Activated CD4-positive, alpha-beta T cell treated with anti-CD3 and anti-CD28 coated beads, Interleukin-2, amount 50 U/mL, for 1 hour (primary cell): ENCODE measurements around the gene UBE2E3.
A peak's percentile ranks its signal among the peaks of the same experiment; 100 is the strongest.
"Not testable (repeated sequence)": the region's sequence is repeated elsewhere in the genome, so short reads cannot be mapped to it uniquely, and the experiment has no call there.

ENCODE experiments used
- DNase-seq: peaks from one replicate; pipeline ENCODE4 v3.0.0-alpha.2; 2020

The UBE2E3 gene

DNA sequence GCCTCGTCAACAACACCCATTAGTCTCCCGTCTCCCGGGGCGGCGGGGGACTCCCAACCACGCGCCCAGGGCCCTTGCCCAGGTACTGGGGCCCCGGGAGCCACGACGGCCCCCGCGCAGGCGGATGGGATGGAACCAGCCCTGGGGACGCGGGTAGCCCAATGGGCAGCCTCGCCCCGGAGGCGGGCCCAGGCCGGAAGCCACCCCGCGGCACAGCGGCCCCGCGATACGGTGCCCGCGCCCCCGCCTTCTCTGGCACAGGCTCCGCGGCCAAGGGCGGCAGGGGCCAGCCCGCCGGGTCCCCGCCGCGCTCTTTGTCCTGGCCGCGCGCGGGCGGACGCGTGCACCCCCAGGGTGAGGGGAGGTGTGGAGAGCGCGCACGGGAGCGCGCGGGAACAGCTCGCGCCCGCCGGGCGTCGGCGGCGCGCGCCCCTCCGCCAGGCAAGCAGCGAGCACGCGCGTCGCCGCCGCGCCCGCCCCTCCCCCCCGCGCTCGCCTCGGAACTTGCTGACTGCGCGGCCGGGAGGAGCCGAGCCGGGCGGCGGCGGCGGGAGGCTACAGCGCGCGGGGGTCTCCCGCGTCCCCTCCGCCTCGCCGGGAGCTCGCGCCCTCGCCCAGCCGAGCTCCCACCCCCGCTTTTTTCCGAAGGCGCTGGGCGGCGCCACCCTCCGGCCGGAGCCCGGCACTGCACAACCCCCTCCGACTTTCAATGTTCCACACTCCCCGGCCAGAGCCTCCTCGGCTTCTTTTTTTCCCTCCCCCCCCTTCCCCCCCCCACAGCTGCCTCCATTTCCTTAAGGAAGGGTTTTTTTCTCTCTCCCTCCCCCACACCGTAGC, at the start of gene UBE2E3:
Gene UBE2E3, plus strand, starts transcription at position 500 of the 837 bp plus-strand sequence. CDS start 1,438 bp downstream, outside the sequence.
- DNase-seq, result peak; percentile 76

DNA sequence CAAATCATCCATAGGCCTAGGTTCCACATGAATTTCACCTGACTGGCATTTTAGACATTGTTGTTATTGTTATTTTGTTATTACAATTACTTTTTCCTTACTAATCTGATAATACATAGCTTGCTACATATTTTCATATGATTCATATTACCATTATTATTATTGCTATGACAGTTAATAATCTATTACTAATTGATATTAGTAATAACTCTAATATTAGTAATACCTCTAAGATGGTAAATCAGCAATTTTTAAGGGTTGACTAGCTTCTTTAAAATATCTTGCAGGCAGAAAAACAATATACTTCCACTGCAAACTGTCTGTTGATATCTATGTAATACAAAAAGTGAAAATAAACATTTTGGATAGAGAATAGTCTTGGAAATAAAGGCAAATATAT, 48.6 kb upstream of the UBE2E3 start:
- no peak for DNase-seq

DNA sequence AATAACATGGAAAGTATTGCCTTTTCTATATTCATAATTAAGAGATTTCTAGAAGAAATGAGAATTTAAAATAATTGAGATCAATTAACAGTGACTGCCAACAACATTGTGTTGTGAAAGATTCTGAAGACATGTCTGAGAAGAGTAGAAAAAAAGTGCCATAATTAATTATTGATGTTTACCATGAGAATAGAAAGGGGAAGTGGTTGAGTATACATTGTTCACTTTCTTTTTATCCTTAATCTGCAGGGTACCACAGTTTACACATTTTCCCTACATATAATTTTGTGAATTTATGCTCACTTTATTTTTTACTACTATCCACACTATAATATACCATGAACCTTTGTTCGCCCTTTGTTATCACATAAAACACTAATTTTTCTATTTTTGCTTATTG, 47.1 kb upstream of the UBE2E3 start:
- DNase-seq, result no peak

DNA sequence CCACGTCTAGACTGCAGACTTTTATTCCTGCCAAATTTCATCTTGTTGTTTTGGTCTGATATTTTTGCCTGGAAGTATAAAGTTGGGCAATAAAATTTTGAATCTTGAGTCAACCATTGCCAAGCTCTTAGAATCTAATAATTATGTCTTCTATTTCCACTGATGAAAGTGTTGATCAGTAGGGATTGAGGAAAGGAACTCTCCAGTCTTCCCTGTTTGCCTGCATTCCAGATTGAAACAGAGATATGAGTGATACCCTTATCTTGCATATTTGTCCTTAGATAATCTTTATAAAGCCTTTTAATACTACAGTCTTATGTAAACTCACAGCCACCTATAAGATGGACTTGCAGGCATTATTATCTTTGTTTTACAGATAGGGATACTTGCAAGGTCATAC, 45.5 kb upstream of the UBE2E3 start:
- no peak for DNase-seq

DNA sequence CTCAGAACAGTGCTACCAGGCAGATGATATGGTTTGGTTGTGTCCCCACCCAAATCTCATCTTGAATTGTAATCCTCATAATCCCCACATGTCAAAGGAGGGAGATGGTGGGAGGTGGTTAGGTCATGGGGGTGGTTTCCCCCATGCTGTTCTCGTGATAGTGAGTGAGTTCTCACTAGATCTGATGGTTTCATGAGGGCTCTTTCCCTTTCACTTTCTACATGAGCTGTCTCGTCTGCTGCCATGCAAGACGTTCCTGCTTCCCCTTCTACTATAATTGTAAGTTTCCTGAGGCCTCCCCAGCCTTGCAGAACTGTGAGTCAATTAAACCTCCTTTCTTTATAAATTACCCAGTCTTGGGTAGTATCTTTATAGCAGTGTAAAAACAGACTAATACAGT, 42.9 kb upstream of the UBE2E3 start:
- DNase-seq, result not testable (repeated sequence)

DNA sequence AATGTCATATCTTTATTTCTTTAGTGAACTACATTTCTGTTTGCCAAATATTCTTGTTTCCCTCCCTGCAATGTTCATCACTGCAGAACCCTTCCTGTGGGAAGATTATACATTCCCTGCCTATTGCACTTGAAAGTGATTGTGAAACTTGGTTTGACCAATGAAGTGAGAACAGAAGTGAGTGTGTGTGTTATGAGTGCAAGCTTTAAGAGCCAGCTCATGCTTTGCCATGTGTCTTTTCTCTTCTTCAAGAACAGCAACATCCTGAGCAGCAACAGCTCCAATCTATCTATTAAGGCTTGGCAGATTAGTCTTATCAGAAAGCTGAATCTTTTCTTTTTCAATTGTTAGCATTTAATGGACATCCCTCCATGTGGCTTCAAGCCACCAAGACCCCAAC, 42.0 kb upstream of the UBE2E3 start:
- no peak for DNase-seq

DNA sequence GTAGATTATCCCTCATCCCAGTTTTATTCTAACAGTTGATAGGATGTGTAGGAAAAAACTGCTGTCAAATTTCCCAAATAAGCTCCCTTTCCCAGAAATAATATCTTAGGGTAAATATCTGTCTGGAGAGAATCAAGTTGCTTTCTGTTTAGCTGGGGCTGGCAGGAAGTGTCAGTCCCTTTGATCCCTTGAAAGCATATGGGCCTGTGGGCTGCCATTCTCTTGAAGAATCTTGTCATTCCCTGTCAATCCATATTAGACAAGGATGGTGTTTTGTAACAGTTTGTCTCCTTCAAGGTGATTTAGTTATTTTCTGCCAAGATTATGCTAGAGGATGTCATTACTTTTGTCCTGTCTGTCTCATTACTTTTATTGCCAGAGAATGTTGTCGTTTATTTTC, 37.1 kb upstream of the UBE2E3 start:
- DNase-seq, result no peak

DNA sequence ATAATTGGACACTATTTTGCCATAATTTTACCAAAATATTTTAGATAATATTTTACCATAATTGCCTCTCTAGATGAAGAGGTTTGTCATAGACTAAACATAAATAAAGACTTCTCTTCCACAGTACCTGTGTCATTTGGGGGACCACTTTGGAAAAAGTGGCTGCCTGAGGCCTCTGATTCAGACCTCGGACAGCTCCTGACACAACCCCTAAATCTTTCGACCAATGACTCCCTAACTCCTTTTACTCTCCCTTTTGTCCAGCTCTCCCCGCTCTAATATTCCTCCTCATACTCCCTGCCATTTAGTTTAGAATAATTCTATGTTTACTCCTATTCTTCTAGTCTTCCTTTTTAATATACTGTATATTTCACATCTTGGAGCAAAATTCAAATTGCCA, 36.0 kb upstream of the UBE2E3 start:
- no peak for DNase-seq

DNA sequence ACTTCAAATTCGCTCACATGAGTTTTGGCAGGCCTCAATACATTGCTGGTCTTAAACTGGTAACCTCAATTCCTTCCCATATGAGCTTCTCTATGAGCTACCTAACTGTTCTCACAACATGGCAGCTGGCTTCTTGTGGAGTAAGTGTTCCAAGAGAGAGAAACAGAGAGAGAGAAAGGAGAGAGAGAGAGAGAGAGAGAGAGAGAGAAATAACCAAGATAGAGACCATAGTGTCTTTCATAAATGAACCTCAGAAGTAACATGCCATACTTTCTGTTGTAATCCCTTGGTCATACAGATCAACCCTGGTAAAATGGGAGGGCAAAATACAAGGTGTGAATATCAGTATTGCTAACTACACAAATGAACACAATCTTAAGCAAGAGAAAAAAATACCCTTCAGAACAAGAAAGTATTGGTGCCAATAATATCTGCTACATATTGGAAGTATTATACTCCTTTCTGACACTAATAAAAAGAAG, 33.2 kb upstream of the UBE2E3 start:
- DNase-seq, result no peak

DNA sequence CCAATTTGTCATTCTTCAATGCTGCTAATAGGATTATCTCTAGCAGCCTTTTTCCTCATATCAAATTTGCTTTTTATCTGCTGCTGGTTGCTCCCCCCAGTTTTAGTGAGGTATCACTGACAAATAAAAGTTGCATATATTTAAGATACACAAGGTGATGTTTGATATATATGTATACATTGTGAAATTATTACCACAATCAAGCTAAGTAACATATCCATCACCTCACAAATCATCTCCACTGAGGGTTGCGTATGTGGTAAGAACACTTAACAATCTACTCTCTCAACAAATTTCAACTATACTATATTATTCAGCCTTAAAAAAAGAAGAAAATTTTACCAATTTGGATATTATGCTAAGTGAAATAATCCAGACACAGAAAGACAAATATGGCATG, 30.5 kb upstream of the UBE2E3 start:
- no peak for DNase-seq

DNA sequence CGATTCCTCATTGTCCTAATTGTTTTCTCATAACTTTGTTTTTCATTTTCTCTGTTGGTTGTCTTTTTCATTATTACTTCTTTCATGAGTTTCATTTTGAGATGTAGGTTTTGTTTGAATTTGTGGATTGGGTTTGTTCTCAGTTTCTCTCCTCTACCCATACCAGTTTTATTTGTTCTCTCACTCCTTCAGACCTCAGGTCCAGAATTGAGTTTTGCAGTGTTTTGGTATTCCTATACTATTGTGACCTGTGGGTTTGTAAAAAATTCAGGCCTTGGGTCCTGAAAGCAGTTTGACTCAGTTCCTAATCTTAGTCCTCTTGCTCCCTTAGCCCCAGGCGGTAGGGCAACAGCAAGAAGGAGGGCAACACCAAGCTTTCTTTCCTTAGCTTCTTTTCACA, 28.3 kb upstream of the UBE2E3 start:
- no peak for DNase-seq

DNA sequence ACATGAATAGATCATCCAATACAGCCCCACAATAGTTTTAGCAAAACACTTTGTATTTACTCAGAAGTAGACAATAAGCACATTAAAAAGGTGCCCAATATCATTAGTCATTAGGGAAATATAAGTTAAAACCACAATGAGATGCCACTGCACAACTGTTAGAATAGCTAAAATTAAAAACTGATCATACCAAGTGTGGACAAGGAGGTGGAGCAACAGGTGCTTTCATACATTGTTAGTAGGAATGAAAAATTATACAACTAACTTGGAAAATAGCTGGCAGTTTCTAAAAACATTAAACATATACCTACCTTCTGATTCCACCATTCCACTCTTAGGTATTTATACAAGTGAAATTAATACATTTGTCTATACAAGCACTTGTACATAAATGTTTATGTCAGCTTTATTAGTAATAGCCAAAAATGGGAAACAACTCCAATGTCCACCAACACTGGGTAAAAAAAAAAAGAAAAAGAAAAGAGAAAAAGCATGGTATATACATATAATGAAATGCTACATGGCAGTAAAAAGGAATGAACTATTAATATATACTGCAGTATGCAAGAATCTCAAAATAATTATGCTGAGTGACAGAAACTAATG, 27.6 kb upstream of the UBE2E3 start:
- DNase-seq, result no peak

DNA sequence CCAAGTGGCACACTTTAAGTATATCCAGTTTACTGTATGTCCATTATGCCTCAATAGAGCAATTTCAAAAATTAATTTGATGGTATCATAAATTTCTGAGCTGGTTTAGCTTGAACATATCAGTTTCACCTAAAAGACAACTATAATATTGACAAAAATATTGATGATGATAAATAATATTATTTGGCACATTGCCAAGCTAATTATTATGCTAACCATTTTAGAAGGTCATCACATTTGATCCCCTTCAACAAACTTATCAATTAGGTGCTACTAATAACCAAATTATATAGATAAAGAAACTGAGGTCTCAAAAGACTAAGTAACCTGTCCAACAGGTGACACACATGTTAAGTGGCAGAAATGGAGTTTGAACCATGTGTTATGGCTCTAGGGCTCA, 26.9 kb upstream of the UBE2E3 start:
- DNase-seq, result no peak

DNA sequence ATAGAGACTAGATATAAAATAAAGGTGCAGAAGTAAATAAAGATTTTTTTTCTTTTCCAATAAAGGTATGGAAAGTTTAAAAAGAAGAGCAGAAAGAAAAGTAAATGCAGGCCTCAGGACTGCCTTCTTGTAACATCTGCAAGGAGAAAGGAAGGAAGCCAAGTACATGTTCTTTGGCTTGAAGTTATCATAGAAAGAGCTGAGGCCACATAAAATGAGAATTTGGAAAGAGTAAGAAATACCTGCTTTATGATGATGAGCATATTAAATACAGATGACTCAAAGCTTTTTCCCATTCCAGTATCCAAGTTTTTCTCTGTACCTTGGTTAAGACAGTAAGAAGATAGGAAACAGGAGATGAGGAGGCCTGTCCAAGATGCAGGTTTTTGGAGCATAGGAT, 25.3 kb upstream of the UBE2E3 start:
- no peak for DNase-seq

DNA sequence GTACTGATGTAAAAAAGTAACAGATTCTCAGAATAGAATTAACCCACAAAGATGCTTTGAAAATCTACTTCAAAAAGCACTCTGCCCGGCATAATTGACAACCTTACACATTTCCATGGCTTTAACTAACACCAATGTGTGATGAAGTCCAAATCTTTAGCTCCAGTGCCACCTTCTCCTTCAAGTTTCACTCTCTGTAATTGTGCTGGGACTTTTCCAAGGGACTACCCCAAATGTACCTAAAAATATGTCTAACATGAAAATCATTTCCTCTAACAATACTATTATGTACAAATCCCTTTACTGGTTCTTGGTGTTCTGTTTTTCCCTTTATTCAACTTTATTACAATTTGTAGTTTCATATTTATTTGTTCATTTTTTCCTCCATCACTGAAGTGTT, 20.6 kb upstream of the UBE2E3 start:
- DNase-seq, result no peak

DNA sequence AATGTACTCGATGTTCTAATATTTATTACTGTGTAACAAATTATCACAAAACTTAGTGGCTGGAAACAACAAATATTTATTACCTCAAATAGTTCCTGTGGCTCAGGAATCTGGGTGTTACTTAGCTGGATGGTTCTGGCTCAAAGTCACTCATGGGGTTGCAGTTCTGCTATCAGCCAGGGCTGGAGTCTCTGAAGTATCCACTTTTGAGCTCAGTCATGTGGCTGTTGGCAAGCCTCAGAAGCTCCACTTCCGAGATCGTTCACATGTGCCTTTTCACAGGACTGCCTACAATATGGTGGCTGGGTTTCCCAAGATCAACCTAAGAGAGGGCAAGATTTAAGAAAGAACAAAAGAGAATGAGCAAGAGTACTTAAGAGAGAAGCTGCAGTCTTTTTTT, 19.4 kb upstream of the UBE2E3 start:
- DNase-seq, result no peak

DNA sequence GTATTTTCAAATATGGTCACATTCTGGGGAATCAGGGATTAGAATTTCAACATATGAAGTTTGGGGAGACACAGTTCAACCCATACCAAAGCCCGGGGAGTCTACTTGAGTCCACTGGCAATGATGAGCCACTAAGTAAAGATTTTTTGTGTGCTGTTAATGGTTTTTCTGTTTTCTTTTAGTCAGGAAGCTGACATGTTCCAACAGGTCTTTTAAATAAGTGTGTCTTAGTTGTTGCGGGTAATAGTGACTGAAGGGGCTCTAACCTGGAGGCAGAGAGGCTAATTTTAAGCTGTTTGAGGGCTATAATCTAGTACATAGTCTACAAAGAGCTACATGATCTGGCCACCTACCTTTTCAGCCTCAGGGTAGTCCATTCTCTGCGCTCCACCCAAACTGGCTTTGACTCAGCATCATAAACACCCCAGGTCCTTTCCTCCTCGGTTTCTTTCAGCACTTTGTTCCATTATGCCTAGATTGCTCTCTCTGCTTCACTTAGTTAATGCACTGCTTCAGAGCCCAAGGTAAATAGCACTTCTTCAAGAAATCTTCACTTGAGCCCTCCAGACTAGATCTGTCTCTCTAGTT, 17.6 kb upstream of the UBE2E3 start:
- no peak for DNase-seq

DNA sequence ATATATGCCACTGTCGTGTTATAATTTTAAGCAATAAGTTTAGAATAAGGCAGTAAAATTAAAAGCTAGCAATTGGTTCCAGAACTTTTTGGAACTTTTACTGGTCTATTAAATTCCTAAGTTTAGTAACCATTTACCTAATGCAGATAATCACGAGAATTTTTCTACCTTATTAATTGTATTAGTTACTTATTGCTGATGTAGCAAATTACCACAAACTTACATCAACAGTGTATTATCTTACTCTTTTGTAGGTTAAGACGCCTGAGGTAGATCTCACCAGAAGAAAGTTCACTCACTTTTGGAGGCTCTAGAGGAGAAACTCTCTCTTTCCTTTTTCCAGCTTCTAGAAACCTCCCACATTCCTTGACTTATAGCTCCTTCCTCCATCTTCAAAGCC, 14.0 kb upstream of the UBE2E3 start:
- no peak for DNase-seq

DNA sequence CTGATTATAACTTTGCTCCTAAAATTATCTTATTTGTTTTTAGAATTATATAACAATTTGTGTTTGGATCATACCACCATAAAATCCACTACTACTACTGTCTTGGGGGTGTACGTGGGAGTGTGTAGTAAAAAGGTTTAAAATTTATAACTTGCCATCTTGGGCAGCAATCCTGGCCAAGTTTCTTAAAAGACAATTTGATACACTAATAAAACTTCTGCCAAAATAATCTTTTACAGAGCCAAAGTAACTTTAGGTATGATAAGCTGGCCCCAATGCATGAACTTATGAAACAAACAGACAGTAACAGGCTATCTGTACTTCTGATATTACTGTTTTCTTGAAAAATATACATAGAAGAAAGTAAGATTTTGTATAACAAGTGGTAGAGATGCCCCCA, 11.3 kb upstream of the UBE2E3 start:
- no peak for DNase-seq

DNA sequence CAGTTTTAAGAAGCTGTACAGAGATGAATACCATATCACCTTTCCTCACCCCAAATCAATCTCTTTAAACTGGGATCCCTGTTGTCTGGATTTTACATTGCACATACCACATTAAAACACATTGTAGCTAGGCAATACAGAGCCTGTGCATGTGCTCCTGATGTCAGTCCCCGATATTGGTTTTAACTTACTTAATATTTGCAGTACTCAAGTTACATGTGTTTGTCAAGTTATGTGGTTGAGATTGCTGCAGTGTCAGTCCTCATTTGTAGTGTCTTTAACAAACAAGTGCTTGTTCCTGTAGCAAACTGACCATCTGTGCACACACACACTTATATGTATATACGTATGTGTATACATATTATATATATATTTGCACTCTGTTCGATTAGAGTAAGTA, 10.4 kb upstream of the UBE2E3 start:
- DNase-seq, result no peak

DNA sequence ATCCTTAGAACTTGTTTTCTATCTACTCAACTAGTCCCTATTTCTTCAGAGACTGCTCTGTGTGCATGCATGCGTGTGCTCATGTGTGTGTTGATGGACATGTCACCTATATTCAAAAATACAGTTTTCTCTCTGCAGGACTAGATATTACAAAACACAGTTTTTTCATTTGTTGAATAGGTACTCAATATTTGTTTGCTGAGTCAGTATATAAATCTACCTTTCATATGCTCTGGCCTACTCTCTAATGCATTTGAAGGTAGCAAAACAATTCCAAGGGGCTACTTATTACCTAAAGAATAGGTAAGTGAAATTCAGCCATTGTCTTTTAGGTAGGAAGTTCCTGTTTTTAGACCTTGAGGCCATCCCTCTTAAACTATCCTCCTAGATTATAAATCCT, 8.6 kb upstream of the UBE2E3 start:
- no peak for DNase-seq

DNA sequence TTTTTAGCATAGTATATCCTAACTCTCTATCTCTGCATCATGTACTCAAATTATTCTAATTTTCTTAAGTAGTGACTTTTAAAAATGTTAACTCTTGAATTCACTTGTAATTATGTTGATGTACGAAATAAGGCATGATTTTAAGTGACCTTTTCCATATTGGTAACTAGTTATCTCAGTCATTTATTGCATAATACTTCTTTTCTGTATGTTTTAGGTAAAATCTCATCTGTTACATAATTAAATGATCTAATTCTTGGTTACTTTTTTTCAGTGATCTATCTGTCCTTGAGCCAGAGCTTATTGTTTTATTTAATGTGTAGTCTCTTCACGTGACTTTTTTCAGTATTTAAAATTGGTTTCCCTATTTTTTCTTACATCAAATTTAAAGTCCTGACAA, 4.8 kb upstream of the UBE2E3 start:
- DNase-seq, result no peak

DNA sequence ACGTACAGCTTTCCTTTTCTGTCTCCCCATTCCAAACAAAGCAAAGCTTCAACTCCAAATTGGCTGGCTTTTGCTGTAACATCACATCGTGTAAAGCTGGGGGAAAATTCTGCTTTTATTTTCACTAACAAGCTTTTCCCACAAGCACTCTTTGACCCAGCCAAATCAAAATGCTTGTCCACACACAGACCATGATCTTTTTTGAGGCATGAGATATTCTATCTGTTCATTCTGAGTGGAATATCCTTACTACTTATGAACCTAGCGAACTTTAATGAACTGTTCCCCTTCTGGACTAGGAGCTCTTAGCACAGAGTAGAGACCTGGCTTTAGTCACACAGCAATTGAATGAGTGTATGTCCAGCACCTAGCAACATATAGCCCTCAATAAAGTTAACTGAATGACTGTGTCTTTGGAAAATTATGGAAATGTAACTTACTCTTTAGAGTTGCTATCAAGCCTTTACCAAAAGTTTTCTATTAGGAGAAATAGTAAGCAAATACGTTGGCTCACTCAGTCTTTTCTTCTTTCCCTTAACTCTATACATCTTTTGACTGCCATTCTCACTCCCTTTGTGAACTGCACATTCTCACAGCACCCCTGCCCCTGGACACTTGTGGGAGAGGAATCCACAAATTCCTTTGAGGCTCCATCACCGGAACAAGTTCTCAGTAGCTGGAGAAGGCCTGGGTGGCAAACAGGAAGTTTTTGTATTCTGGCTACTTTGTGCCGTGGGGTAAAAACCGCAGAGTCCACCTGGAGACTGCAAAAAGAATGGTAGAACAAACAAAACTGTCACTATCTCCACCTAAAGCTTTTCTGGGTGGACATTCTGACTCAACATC, 1.3 kb upstream of the UBE2E3 start:
- DNase-seq, result no peak
